ENCODE data around the gene CDKN2D.
A peak's percentile ranks its signal among the peaks of the same experiment; 100 is the strongest.

Gene CDKN2D

DNA sequence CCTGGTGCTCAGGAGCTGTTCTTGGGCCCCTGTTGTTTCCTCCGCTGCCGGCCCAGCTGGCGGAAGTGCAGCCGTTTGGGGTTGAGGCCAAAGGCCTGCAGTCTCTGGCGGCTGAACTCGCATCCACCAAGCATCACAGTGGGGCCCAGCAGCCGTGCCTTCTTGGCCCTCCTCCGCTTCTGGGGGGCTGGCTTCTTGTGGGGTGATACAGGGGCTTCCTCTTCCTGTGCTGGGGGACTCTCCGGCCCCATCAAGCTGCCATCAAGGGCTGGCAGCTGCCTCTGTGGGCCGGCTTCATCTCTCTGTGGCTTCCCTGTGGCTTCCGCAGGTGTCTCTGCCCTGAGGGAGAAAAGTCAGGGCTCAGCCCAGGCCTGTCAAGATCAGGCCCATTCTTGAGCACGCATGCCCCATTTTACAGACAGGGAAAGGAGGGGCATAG, 14.8 kb downstream of the CDKN2D start:
- Histone ChIP-seq H3K4me1 (ENCODE audit: control insufficient read depth, low read length) (peaks cover 41% of the 10 kb centered on the region), H4K20me1 (ENCODE audit: control insufficient read depth, insufficient read depth, low read depth, low read length) (no peaks in the 10 kb centered on the region), H3K27ac (ENCODE audit: low read depth, low read length) (peak overlapping the region; percentile 60), H3K4me2 (ENCODE audit: low read length) (peak overlapping the region; percentile 29), H3F3A (ENCODE audit: control insufficient read depth, insufficient read depth) (peaks cover 22% of the 10 kb centered on the region), H3K9me2 (replicated peaks; ENCODE audit: control insufficient read depth, low read length) (no peaks in the 10 kb centered on the region), H3K27me3 (ENCODE audit: control insufficient read depth, low read length) (no peaks in the 10 kb centered on the region), H3K36me3 (ENCODE audit: control insufficient read depth, low read length) (peaks cover 80% of the 10 kb centered on the region), H3K9me3 (ENCODE audit: control insufficient read depth, insufficient read depth, low read length) (no peaks in the 10 kb centered on the region), H3K4me3 (ENCODE audit: low read length) (no peak overlapping the region), H3K79me2 (ENCODE audit: control insufficient read depth, low read length) (no peaks in the 10 kb centered on the region)
- TF ChIP-seq EZH2phosphoT487 (IDR thresholded peaks at IDR 0.05; ENCODE audit: borderline replicate concordance, low read length), result no peak
- TF ChIP-seq, protein P1, sequence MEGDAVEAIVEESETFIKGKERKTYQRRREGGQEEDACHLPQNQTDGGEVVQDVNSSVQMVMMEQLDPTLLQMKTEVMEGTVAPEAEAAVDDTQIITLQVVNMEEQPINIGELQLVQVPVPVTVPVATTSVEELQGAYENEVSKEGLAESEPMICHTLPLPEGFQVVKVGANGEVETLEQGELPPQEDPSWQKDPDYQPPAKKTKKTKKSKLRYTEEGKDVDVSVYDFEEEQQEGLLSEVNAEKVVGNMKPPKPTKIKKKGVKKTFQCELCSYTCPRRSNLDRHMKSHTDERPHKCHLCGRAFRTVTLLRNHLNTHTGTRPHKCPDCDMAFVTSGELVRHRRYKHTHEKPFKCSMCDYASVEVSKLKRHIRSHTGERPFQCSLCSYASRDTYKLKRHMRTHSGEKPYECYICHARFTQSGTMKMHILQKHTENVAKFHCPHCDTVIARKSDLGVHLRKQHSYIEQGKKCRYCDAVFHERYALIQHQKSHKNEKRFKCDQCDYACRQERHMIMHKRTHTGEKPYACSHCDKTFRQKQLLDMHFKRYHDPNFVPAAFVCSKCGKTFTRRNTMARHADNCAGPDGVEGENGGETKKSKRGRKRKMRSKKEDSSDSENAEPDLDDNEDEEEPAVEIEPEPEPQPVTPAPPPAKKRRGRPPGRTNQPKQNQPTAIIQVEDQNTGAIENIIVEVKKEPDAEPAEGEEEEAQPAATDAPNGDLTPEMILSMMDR (IDR thresholded peaks at IDR 0.05; ENCODE audit: low read depth, low read length, poor library complexity, severe bottlenecking), result no peak

DNA sequence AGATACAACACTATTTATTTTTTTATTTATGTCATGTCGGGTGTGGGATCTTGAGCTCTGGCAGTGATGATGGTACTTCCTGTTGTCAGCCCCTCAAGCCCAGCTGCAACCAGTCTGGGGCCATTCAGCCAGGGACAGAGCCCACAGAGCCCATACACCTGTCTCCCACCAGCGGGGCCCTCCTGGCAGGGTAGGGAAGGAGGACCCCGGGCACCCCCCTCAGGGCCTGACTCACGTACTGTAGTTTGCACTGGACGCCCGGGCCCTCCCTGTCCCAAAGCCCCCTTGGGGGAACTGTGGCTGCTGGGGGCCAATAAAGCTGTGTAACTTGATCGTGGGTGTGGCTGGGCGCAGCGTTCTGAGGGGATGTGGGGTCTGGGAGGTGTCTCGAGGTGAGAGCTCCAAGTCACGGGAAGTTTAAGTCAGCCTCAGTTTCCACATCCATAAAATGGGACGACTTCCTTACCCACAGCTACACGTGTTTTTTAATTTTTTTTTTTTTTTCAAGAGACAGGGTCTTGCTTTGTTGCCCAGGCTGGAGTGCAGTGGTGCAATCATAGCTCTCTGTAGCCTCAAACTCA, 15.6 kb downstream of the CDKN2D start:
- Histone ChIP-seq H3K27ac (ENCODE audit: low read depth, low read length) (peak overlapping the region; percentile 60), H3K4me2 (ENCODE audit: low read length) (peak overlapping the region; percentile 29)
- no peak for TF ChIP-seq EZH2phosphoT487 (IDR thresholded peaks at IDR 0.05; ENCODE audit: borderline replicate concordance, low read length)
- TF ChIP-seq, protein P1 (IDR thresholded peaks at IDR 0.05; ENCODE audit: low read depth, low read length, poor library complexity, severe bottlenecking), result no peak

GRCh38 chr19:10552510-10553053, 16.2 kb downstream of the CDKN2D start:
- Histone ChIP-seq H3K9me3 (ENCODE audit: control insufficient read depth, insufficient read depth, low read length) (no peaks in the 10 kb centered on the region), H3F3A (ENCODE audit: control insufficient read depth, insufficient read depth) (peaks cover 22% of the 10 kb centered on the region), H3K4me1 (ENCODE audit: control insufficient read depth, low read length) (peaks cover 41% of the 10 kb centered on the region), H3K79me2 (ENCODE audit: control insufficient read depth, low read length) (no peaks in the 10 kb centered on the region), H3K4me2 (ENCODE audit: low read length) (0 out of 2 replicates have a peak overlapping the region, but pooled peaks have one; percentile 29), H3K27me3 (ENCODE audit: control insufficient read depth, low read length) (no peaks in the 10 kb centered on the region), H3K4me3 (ENCODE audit: low read length) (no peak overlapping the region), H4K20me1 (ENCODE audit: control insufficient read depth, insufficient read depth, low read depth, low read length) (no peaks in the 10 kb centered on the region), H3K36me3 (ENCODE audit: control insufficient read depth, low read length) (peaks cover 79% of the 10 kb centered on the region), H3K9me2 (replicated peaks; ENCODE audit: control insufficient read depth, low read length) (no peaks in the 10 kb centered on the region), H3K27ac (ENCODE audit: low read depth, low read length) (peak overlapping the region; percentile 60)
- no peak for TF ChIP-seq EZH2phosphoT487 (IDR thresholded peaks at IDR 0.05; ENCODE audit: borderline replicate concordance, low read length)
- TF ChIP-seq, protein P1 (IDR thresholded peaks at IDR 0.05; ENCODE audit: low read depth, low read length, poor library complexity, severe bottlenecking), result no peak

More for the DNA sequence above, 15.6 kb downstream of the CDKN2D start:
- Histone ChIP-seq H3K36me3 (ENCODE audit: control insufficient read depth, low read length) (peaks cover 84% of the 10 kb centered on the region), H3K4me1 (ENCODE audit: control insufficient read depth, low read length) (peaks cover 41% of the 10 kb centered on the region), H3F3A (ENCODE audit: control insufficient read depth, insufficient read depth) (peaks cover 22% of the 10 kb centered on the region), H3K9me2 (replicated peaks; ENCODE audit: control insufficient read depth, low read length) (no peaks in the 10 kb centered on the region), H3K4me3 (ENCODE audit: low read length) (peak overlapping the region; percentile 5; the same call in 1 of the 2 replicates), H4K20me1 (ENCODE audit: control insufficient read depth, insufficient read depth, low read depth, low read length) (no peaks in the 10 kb centered on the region), H3K27me3 (ENCODE audit: control insufficient read depth, low read length) (no peaks in the 10 kb centered on the region), H3K79me2 (ENCODE audit: control insufficient read depth, low read length) (no peaks in the 10 kb centered on the region), H3K9me3 (ENCODE audit: control insufficient read depth, insufficient read depth, low read length) (no peaks in the 10 kb centered on the region)

Measured in DOHH2 (cell line).